Peyer's patch (tissue), 4 donors: Measurements from ENCODE around the gene FIBP. TPM values are rescaled to one million over a fixed set of nuclear protein-coding genes. Genes with fewer than 3 reads are reported as not detected.

ENCODE experiments used
- DNase-seq, 3 donors: peaks; one replicate each; pipeline ENCODE4 v3.0.0-alpha.2; 2017 to 2019
- H3K27ac ChIP-seq, 4 donors: fragments of 200-600 bp; sonication (generic); one replicate each; pipeline ENCODE4 v1.5.1; 2016 to 2019
- H3K27me3 ChIP-seq, 2 donors: fragments of 200-600 bp; sonication (generic); one replicate each; pipeline ENCODE4 v1.5.1; 2019
- H3K36me3 ChIP-seq, 3 donors: fragments of 200-600 bp; sonication (generic); one replicate each; pipeline ENCODE4 v1.5.1; 2016 to 2019
- H3K4me1 ChIP-seq, 4 donors: fragments of 200-600 bp; sonication (generic); one replicate each; pipeline ENCODE4 v1.5.1; 2016 to 2019
- H3K4me3 ChIP-seq, 4 donors: fragments of 200-600 bp; sonication (generic); 1 replicate in 3 of 4; 2 replicates in 1 of 4; pipeline ENCODE4 v1.5.1; 2016 to 2019; ENCODE audit warnings: mild to moderate bottlenecking in 1 of 4
- H3K9me3 ChIP-seq, 4 donors: fragments of 200-600 bp; sonication (generic); one replicate each; pipeline ENCODE4 v1.5.1; 2016 to 2019; ENCODE audit warnings: mild to moderate bottlenecking in 1 of 4
- POLR2A ChIP-seq, 2 donors: fragments of 450-650 bp; IDR thresholded peaks; one replicate each; pipeline ENCODE4 v1.5.1; 2017; ENCODE audit warnings: antibody characterized with exemption in 2 of 2, mild to moderate bottlenecking in 2 of 2, moderate library complexity in 2 of 2
- total RNA-seq, 4 donors: library from RNA; depleted of rRNA; stranded (reverse); fragments of >200 nt; gene quantifications; one replicate each; pipeline ENCODE4 v1.1.0, GENCODE V29; 2016
- TF ChIP-seq, protein P1 (sequence below), 6 experiments: fragments of 450-650 bp in 4 of 6; fragments of 200-600 bp in 2 of 6; sonication (generic) in 1 of 6; IDR thresholded peaks; one replicate each; pipeline ENCODE4 v1.5.1; 2017 to 2019; ENCODE audit warnings: antibody characterized with exemption in 6 of 6, mild to moderate bottlenecking in 3 of 6, moderate library complexity in 1 of 6

The FIBP gene
- total RNA-seq, 4 donors from 2014 or later, result 100 to 173 (median 122) TPM

DNA sequence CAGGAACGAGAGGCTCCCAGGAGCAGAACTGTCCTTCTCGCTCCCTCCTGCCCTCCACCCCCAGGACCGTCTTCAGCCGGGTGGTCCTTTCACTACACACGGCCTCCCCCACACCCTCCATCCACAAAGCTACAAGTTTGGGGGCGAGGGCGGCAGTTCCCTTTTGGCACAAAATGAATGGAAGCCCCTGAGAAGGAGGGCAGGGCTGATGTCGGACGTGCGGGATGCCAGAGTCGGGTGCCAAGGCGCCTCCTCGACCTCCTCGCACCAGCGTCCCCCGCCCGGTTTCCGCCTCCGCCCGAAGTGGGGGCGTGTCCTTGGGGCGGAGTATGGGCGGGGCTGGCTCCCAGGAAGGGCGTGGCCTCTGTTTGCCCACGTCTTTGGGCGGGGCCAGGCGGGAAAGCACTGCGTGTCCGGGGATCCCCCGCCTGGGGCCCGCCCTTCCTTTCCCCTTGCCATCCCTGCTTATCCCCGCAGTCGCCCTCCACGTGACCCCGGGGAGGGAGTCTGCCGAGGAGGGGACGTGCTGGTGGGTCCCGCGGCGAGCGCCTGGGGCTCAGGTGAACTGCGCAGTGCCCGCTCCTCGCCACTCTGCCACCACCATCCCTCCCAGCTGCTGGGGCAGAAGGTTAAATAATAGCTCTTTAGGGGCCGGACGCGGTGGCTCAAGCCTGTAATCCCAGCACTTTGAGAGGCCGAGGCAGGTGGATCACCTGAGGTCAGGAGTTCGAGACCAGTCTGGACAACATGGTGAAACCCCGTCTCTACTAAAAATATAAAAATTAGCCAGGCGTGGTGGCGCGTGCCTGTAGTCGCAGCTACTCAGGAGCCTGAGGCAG, 14.7 kb downstream of the FIBP start:
- no peaks in the 10 kb centered on the region for H3K27me3 ChIP-seq
- TF ChIP-seq POLR2A (IDR thresholded peaks at IDR 0.05), result peak; percentile 58 to 86
- TF ChIP-seq, protein P1, sequence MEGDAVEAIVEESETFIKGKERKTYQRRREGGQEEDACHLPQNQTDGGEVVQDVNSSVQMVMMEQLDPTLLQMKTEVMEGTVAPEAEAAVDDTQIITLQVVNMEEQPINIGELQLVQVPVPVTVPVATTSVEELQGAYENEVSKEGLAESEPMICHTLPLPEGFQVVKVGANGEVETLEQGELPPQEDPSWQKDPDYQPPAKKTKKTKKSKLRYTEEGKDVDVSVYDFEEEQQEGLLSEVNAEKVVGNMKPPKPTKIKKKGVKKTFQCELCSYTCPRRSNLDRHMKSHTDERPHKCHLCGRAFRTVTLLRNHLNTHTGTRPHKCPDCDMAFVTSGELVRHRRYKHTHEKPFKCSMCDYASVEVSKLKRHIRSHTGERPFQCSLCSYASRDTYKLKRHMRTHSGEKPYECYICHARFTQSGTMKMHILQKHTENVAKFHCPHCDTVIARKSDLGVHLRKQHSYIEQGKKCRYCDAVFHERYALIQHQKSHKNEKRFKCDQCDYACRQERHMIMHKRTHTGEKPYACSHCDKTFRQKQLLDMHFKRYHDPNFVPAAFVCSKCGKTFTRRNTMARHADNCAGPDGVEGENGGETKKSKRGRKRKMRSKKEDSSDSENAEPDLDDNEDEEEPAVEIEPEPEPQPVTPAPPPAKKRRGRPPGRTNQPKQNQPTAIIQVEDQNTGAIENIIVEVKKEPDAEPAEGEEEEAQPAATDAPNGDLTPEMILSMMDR (IDR thresholded peaks at IDR 0.05), result peak in 2 of 6 experiments; percentile 7 to 12
- peak overlapping the region; percentile 62 to 85 (median 78) for H3K27ac ChIP-seq
- H3K36me3 ChIP-seq, result no peaks in the 10 kb centered on the region
- DNase-seq, result peak; percentile 96 to 98 (median 97)
- peak overlapping the region; percentile 33 to 58 (median 54) for H3K4me3 ChIP-seq
- no peaks in the 10 kb centered on the region for H3K9me3 ChIP-seq
- H3K4me1 ChIP-seq, result peaks cover 0 to 22% (median 9%) of the 10 kb centered on the region in 4 donors

DNA sequence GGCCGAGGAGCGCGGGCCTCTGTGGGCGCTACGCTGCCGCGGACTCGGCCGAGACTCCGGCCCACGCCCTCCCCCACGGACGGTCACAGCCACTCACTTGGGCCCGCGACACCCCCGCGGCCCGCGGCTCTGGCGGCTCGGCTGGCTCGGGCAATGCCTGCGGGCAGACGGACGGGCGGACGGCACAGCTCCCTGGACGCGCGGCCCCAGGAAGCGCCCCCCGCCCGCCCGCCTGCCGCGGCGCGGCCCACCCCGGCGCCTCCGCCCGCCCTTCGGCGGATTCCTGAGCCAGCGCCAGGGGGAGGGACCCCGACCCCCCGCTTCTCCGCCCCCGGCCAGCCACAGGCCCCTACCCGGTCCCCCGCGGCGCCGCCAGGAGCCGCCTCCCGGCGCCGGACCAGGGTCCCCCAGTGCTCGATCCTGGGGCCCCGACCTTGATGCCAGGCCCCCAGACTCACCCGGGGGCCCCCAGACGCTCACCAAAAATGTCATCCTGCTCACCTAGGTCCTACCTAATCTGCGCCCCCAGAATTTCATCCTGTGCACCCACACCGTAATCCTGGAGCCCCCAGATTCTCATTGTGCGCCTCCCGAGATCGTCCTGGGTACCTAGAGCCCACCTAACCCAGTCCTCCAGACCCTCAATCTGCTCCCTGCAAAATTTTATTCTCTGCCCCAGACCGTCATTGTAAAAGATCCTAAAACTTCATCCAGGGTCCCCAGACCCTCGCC, 15.5 kb downstream of the FIBP start, which contains the start of gene EFEMP2:
EFEMP2 (minus strand) TSS at position 215 of the 732 bp plus-strand sequence. CDS start 446 bp downstream, outside the sequence.
- TF ChIP-seq POLR2A (IDR thresholded peaks at IDR 0.05), result no peak
- TF ChIP-seq, protein P1 (IDR thresholded peaks at IDR 0.05), result no peak
- Histone ChIP-seq H3K4me1 (peaks cover 0 to 22% (median 9%) of the 10 kb centered on the region in 4 donors), H3K4me3 (peak within 1 kb of the TSS; percentile 33 to 58 (median 54)), H3K36me3 (no peaks in the 10 kb centered on the region), H3K27me3 (no peaks in the 10 kb centered on the region), H3K27ac (peak within 1 kb of the TSS; percentile 62 to 85 (median 78)), H3K9me3 (no peaks in the 10 kb centered on the region)
- no peak for DNase-seq

DNA sequence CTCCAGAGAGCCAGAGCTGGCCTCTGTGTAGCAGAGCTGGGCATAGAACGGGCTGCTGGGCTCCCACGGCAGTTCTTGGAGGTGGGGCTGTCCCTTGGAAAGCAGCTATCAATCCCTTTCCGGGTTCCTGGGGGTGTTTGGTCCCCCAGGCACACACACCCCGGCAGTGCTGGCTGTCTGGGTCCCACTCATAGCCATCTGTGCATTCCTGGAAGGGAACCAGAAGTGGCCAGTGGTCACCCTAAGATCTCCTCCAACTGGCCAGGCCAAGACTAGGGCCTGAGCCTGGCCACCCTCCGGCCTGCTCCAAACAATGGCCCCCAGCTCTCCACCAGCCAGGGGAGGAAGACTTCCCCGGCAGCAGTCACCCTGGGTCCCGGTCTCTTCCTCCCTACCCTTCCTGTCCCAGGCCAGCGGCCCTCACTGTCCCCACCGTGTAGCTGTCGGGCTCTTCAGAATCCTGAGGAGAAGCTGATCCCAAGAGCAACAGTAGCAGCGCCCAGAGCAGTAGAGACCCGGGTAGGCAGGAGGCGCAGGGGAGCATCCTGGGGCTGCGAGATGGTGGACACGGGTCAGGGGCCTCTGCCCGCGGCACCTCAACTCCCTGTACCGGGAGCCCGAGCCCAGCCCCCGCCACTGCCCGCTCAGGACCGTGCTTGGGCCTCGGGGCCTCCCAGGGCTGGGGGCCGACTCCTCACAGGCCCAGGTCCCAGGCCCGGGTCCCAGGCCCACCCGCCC, 16.3 kb downstream of the FIBP start:
- Histone ChIP-seq H3K4me3 (peak overlapping the region; percentile 33 to 58 (median 54)), H3K27ac (peak overlapping the region; percentile 62 to 85 (median 78)), H3K36me3 (peaks cover 0 to 4% (median 0%) of the 10 kb centered on the region in 3 donors), H3K27me3 (no peaks in the 10 kb centered on the region), H3K4me1 (peaks cover 0 to 22% (median 9%) of the 10 kb centered on the region in 4 donors), H3K9me3 (no peaks in the 10 kb centered on the region)
- TF ChIP-seq, protein P1 (IDR thresholded peaks at IDR 0.05), result no peak
- TF ChIP-seq POLR2A (IDR thresholded peaks at IDR 0.05), result no peak
- peak in 1 of 3 donors; percentile 48 for DNase-seq

DNA sequence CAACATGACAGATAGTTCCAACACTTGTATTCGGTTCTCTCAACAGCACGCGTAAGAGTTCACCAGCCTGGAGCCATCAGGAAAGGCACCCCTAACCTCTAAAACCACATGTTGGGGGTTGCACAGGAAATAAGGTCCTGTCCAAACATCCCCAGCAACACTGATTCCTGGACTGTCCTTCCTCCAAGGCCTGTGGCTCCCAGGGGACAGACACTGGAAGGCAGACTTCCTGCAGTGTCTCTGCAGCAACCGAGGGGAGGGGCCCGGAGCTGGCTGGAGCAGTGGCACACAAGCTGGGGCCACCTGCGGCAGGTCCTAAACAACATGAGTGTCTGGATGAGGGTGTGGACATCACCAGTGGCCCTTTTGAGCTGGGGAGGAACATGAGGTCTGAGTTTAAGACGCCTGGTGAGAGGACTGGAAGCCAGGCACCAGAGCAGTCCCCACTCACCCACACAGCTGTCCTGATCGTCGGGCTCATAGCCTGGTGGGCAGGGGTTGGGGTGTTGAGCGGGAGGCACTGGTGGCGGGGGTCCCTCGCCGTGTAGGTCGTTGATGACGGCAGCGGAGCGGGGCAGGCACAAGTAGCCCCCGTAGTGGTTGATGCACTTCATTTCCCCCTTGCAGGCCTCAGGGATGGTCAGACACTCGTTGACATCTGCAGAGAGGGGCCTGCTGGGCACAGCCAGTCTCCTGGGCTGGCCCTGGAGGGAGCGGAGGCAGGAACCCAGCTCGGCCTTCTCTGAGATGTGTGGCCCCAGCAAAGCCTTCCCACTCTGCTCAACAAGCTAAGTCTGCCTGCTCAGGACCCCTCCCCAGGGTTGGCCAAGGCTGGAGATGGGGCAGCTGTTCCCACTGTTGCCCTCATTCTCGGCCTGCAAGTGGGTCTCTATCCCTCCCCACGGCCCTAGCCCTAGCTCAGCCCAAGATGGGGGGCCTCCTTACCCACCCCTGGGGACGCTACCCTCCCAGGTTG, 17.3 kb downstream of the FIBP start:
- TF ChIP-seq, protein P1 (IDR thresholded peaks at IDR 0.05), result no peak
- TF ChIP-seq POLR2A (IDR thresholded peaks at IDR 0.05), result no peak
- H3K27me3 ChIP-seq, result no peaks in the 10 kb centered on the region
- DNase-seq, result peak in 1 of 3 donors; percentile 48
- H3K4me1 ChIP-seq, result peaks cover 0 to 22% (median 9%) of the 10 kb centered on the region in 4 donors
- no peaks in the 10 kb centered on the region for H3K9me3 ChIP-seq
- peaks cover 0 to 13% (median 0%) of the 10 kb centered on the region in 3 donors for H3K36me3 ChIP-seq
- peak overlapping the region in 3 of 4 donors; percentile 76 to 85 (median 81) for H3K27ac ChIP-seq
- peak overlapping the region in 1 of 4 donors; percentile 56 for H3K4me3 ChIP-seq
